ENCODE data around the gene TSPYL4. TPM values are rescaled to one million over a fixed set of nuclear protein-coding genes. Genes with fewer than 3 reads are reported as not detected.

The TSPYL4 gene
- polyA plus RNA-seq, 1 experiment: 33.7 TPM

DNA sequence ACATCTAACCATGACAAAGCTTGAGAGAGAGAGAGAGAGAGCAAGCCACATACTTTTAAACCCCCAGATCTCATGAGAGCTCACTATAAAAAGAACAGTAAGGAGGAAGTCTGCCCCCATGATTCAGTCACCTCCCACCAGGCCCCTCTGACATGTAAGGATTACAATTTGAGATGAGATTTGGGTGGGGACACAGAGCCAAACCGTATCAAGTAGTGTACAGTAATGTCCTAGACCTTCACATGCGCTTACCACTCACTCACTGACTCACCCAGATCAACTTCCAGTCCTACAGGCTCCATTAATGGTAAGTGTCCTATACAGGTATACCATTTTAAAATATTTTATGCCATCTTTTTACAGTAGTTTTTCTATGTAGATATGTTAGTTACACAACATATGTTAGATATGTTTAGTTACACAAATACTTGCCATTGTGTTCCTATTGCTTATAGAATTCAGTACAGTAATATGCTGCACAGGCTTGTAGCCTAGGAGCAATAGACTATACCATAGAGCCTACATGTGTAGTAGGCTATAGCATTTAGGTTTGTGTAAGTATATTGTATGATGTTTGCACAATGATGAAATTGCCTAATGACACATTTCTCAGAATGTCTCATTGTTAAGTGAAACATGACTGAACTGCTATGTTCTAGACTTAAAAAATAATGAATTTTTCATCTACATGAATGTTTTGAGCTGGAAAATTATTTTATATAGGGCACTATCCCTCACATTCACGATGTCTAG lies 14.1 kb upstream of the TSPYL4 start:
- DNase-seq (ENCODE audit: low read depth): no peak
- POLR2A ChIA-PET: no interaction called here
- no peak overlapping the region for H3K4me3 ChIP-seq (ENCODE audit: low read depth, low read length)
- TF ChIP-seq, protein P1, sequence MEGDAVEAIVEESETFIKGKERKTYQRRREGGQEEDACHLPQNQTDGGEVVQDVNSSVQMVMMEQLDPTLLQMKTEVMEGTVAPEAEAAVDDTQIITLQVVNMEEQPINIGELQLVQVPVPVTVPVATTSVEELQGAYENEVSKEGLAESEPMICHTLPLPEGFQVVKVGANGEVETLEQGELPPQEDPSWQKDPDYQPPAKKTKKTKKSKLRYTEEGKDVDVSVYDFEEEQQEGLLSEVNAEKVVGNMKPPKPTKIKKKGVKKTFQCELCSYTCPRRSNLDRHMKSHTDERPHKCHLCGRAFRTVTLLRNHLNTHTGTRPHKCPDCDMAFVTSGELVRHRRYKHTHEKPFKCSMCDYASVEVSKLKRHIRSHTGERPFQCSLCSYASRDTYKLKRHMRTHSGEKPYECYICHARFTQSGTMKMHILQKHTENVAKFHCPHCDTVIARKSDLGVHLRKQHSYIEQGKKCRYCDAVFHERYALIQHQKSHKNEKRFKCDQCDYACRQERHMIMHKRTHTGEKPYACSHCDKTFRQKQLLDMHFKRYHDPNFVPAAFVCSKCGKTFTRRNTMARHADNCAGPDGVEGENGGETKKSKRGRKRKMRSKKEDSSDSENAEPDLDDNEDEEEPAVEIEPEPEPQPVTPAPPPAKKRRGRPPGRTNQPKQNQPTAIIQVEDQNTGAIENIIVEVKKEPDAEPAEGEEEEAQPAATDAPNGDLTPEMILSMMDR (IDR thresholded peaks at IDR 0.05; ENCODE audit: insufficient read depth, low read depth, low read length): no peak
- H3K36me3 ChIP-seq (ENCODE audit: control insufficient read depth, insufficient read depth, low read length): no peaks in the 10 kb centered on the region
- CTCF ChIA-PET: interaction anchor here (0.7 to 6.6 kb wide), 28 partner anchors 10 to 311 kb away, joined by 3 to 93 read pairs (median 5); partner anchors contain the start of genes CALHM4, CALHM5, RWDD1 and TSPYL1
- no peaks in the 10 kb centered on the region for H3K27me3 ChIP-seq (ENCODE audit: control insufficient read depth, insufficient read depth, low read length)

DNA sequence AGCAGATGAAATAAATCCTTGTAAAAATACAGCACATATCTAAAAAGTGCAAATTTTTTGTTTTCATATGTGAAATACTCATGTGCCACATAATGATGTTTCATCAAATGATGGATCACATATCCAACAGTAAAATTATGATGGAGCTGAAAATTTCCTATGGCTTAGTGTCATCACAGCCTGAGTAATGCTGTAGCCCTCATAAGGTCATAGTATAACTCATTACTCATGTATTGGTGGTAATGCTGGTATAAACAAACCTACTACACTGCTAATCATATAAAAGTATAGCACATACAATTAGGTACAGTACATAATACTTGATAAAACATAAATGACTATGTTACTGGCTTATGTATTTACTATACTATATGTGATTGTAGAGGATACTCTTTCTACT lies 12.9 kb upstream of the TSPYL4 start:
- POLR2A ChIA-PET: no interaction called here
- Histone ChIP-seq H3K36me3 (ENCODE audit: control insufficient read depth, insufficient read depth, low read length) (no peaks in the 10 kb centered on the region), H3K27me3 (ENCODE audit: control insufficient read depth, insufficient read depth, low read length) (no peaks in the 10 kb centered on the region), H3K4me3 (ENCODE audit: low read depth, low read length) (no peak overlapping the region)
- DNase-seq (ENCODE audit: low read depth): no peak
- TF ChIP-seq, protein P1 (IDR thresholded peaks at IDR 0.05; ENCODE audit: insufficient read depth, low read depth, low read length): no peak
- CTCF ChIA-PET: interaction anchor here (1.3 to 6.6 kb wide), 7 partner anchors 11 to 295 kb away, joined by 4 to 93 read pairs (median 43); partner anchors contain the start of genes CALHM5 and TSPYL4

DNA sequence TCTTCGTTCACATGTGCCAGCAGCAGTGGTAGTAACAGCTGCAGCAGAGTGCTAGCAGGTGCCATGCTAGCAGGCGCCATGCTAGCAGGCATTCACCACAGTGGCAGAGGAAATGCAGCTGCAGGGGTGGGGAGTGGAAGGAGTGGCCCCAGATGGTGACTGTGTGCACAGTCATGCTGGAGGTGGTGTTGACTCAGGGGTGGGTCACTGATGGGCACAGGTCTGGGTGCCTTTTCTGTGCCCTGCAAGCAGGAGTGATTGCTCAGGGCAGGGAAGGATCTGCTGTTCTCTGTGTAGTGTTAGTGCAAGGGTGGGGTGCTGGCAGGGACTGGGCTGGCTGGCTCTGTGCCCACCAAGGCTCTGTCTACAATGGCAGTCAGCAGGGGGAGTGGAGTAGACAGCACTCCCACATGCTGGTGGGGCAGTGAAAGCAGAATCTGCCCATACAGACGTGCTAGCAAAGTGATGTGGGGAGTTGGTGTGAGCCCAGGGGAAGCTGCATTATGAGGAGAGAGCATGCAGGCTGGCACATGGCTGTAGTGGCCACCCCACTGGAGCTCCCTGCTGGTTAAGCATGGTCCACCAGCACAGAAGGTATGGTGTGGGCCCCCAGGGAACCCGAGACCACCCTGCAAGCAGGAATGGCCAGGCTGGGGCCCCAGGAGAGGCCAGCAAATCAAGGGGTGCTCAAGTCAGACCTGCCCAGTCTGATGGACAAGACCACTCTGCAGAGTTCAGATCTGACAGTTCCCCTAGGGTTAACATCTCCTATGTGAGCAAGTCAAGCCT lies 11.4 kb upstream of the TSPYL4 start:
- TF ChIP-seq, protein P1 (IDR thresholded peaks at IDR 0.05; ENCODE audit: insufficient read depth, low read depth, low read length): no peak
- Histone ChIP-seq H3K27me3 (ENCODE audit: control insufficient read depth, insufficient read depth, low read length) (no peaks in the 10 kb centered on the region), H3K36me3 (ENCODE audit: control insufficient read depth, insufficient read depth, low read length) (no peaks in the 10 kb centered on the region), H3K4me3 (ENCODE audit: low read depth, low read length) (no peak overlapping the region)
- no peak for DNase-seq (ENCODE audit: low read depth)
- ChIA-PET CTCF (interaction anchor here (0.6 to 6.4 kb wide), 5 partner anchors 9 to 297 kb away, joined by 3 to 93 read pairs (median 3); partner anchors contain the start of gene TSPYL4), POLR2A (no interaction called here)

DNA sequence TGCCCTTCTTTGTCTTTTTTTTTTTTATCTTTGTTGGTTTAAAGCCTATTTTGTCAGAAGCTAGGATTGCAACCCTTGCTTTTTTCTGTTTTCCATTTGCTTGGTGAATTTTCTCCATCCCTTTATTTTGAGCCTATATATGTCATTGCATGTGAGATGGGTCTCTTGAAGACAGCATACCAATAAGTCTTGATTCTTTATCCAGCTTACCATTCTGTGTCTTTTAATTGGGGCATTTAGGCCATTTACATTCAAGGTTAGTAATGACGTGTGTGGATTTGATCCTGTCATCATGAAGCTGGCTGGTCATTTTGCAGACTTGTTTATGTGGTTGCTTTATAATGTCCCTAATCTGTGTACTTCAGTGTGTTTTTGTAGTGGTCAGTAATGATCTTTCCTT lies 9.5 kb upstream of the TSPYL4 start:
- POLR2A ChIA-PET: no interaction called here
- no peaks in the 10 kb centered on the region for H3K27me3 ChIP-seq (ENCODE audit: control insufficient read depth, insufficient read depth, low read length)
- no peaks in the 10 kb centered on the region for H3K36me3 ChIP-seq (ENCODE audit: control insufficient read depth, insufficient read depth, low read length)
- CTCF ChIA-PET: no interaction called here
- DNase-seq (ENCODE audit: low read depth): no peak
- H3K4me3 ChIP-seq (ENCODE audit: low read depth, low read length): no peak overlapping the region
- TF ChIP-seq, protein P1 (IDR thresholded peaks at IDR 0.05; ENCODE audit: insufficient read depth, low read depth, low read length): no peak

DNA sequence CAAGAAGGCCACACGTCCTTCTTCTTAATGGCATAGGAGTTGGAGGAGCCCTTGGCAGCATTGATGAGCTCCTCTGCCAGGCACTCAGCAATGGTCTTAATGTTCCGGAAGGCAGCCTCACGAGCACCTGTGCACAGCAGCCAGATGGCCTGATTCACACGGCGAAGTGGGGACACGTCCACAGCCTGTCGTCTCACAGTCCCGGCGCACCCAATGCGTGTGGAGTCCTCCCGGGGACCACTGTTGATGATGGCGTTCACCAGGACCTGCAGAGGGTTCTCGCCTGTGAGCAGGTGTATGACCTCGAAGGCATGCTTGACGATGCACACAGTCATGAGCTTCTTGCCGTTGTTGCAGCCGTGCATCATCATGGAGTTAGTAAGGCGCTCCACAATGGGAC lies 4.6 kb upstream of the TSPYL4 start:
- no peak overlapping the region for H3K4me3 ChIP-seq (ENCODE audit: low read depth, low read length)
- ChIA-PET POLR2A (no interaction called here), CTCF (interaction anchor here (1.6 to 2.6 kb wide), 3 partner anchors 10 to 29 kb away, joined by 3 to 14 read pairs (median 5); no protein-coding TSS in a partner anchor)
- H3K36me3 ChIP-seq (ENCODE audit: control insufficient read depth, insufficient read depth, low read length): no peaks in the 10 kb centered on the region
- TF ChIP-seq, protein P1 (IDR thresholded peaks at IDR 0.05; ENCODE audit: insufficient read depth, low read depth, low read length): no peak
- no peak for DNase-seq (ENCODE audit: low read depth)
- no peaks in the 10 kb centered on the region for H3K27me3 ChIP-seq (ENCODE audit: control insufficient read depth, insufficient read depth, low read length)

Data from BJ (cell line).